HUES64 (cell line): ENCODE results near the gene LDB2.

Source experiments
- H3K27ac ChIP-seq: 2 replicates; pipeline ENCODE4 v1.7.0; 2013; ENCODE audit warnings: low read depth, low read length, inconsistent platforms
- H3K27me3 ChIP-seq: 2 replicates; pipeline ENCODE4 v1.6.1; 2013; ENCODE audit warnings: mild to moderate bottlenecking, low read length; ENCODE audit not compliant: insufficient read depth
- H3K36me3 ChIP-seq: 2 replicates; pipeline ENCODE4 v1.6.1; 2013; ENCODE audit warnings: mild to moderate bottlenecking, low read length; ENCODE audit not compliant: insufficient read depth
- H3K4me1 ChIP-seq: 2 replicates; pipeline ENCODE4 v1.6.1; 2013; ENCODE audit warnings: mild to moderate bottlenecking, low read length, moderate library complexity; ENCODE audit not compliant: insufficient read depth
- H3K4me3 ChIP-seq: 2 replicates; pipeline ENCODE4 v1.5.1; 2013; ENCODE audit warnings: mild to moderate bottlenecking, low read length, moderate library complexity
- H3K9ac ChIP-seq: 2 replicates; pipeline ENCODE4 v1.6.1; 2013; ENCODE audit warnings: mild to moderate bottlenecking, low read depth, low read length
- H3K9me3 ChIP-seq: 2 replicates; pipeline ENCODE4 v1.6.1; 2013; ENCODE audit warnings: low read depth, low read length; ENCODE audit not compliant: insufficient read depth
- WGBS: fragments of 150-250, 120-280 bp; methylation state at CpG from one replicate; pipeline ENCODE4 v1.1.7; 2013; ENCODE audit warnings: missing lambda C conversion rate; 5-methylcytosine and 5-hydroxymethylcytosine counted together

LDB2 gene

DNA sequence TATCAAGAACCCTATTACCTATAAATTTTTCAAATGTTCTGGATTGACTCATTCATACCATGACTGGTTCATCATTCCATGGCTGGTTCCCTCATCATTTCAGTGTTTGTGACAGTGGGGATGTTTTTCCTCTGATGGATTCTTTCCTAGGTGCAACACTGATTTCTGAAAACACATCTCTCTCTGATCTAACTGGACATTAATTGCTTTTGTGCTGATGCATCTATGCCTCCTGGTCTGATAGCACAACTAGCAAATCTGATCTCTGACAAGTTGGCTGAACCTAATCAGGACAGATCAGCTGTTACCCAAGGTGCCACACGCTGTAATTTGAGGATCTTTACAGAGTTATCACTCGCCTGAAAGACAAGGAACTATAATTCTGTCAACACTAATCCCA lies 140.2 kb downstream of the LDB2 start:
- Histone ChIP-seq H3K9me3 (no peaks in the 10 kb centered on the region), H3K27me3 (no peaks in the 10 kb centered on the region), H3K27ac (no peak overlapping the region), H3K4me1 (peaks cover 14% of the 10 kb centered on the region; the same call in 1 of the 2 replicates), H3K4me3 (no peak overlapping the region), H3K36me3 (peaks cover 8% of the 10 kb centered on the region; the same call in 1 of the 2 replicates), H3K9ac (no peak overlapping the region)
- WGBS: 76% methylated on average over 2 of the region's 2 CpGs

DNA sequence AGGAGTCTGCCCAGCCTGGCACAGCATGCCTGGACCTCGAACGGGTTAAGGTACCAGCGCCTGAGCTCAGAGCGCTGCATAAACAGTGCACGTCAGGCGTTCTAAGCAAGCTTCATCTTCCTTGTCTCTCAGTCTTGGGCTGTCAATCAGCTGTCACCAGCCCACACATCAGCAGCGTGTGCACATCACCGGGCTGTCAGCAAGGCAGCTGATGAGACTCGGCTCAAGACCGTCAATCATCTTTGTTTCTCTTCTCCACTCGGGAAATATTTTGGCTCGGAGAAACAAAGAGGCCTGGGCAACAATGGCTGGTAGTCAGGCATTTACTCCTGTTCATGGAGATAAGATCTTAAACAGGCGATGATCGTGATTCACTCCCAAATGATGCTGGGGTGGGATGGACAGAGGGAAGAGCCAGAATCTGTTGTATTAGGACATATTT lies 141.3 kb downstream of the LDB2 start:
- WGBS: 95% methylated on average over 14 of the region's 14 CpGs
- no peak overlapping the region for H3K4me3 ChIP-seq

DNA sequence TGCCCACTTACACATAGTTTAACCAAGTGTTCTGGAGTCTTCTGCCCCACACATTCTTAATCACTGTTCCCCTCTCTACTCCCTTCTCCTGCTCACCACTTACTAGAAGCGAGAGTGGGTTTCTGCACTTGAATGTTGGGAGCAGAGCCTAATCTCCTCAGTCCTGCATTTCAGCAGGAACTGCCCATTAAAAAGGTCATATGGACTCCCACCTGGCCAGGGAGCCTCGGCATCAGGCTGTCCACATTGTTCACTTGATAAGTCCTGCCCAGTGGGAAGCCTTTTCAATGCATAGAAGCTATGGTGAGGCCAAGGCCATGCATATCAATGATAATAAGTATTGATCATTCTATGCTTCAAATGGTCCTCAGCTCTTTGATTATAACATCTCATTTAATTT lies 144.3 kb downstream of the LDB2 start:
- H3K4me1 ChIP-seq: 0 out of 2 replicates have a peak, but pooled peaks cover 12% of the 10 kb centered on the region
- no peak overlapping the region for H3K27ac ChIP-seq
- H3K27me3 ChIP-seq: no peaks in the 10 kb centered on the region
- 52% methylated on average over 2 of the region's 2 CpGs for WGBS
- peaks cover 8% of the 10 kb centered on the region; the same call in 1 of the 2 replicates for H3K36me3 ChIP-seq
- no peak overlapping the region for H3K4me3 ChIP-seq
- H3K9ac ChIP-seq: no peak overlapping the region
- no peaks in the 10 kb centered on the region for H3K9me3 ChIP-seq

More for the DNA sequence above, 141.3 kb downstream of the LDB2 start:
- Histone ChIP-seq H3K9me3 (no peaks in the 10 kb centered on the region), H3K9ac (no peak overlapping the region), H3K27me3 (no peaks in the 10 kb centered on the region), H3K27ac (no peak overlapping the region), H3K4me1 (peaks cover 15% of the 10 kb centered on the region; the same call in 1 of the 2 replicates), H3K36me3 (peaks cover 8% of the 10 kb centered on the region; the same call in 1 of the 2 replicates)

DNA sequence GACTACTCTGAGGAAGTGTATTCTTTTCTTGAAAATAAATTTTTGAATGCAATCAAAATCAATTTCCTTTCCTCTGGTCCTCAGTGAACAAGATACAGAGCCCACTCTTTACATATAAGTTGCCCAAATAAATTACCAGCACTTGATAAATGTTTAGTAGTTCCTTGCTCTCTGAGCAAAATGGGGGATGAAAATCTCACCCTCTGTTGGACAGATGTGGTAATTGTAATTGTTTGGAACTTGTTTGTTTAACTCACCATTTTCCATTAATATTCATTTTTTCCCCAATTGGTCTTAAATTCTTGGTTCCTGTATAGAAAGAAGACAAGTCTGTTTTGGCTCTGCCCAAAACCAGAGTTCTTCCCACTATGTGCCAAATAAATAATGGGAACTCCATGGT lies 146.3 kb downstream of the LDB2 start:
- H3K9me3 ChIP-seq: no peaks in the 10 kb centered on the region
- H3K4me3 ChIP-seq: no peak overlapping the region
- peaks cover 3% of the 10 kb centered on the region; the same call in 1 of the 2 replicates for H3K36me3 ChIP-seq

DNA sequence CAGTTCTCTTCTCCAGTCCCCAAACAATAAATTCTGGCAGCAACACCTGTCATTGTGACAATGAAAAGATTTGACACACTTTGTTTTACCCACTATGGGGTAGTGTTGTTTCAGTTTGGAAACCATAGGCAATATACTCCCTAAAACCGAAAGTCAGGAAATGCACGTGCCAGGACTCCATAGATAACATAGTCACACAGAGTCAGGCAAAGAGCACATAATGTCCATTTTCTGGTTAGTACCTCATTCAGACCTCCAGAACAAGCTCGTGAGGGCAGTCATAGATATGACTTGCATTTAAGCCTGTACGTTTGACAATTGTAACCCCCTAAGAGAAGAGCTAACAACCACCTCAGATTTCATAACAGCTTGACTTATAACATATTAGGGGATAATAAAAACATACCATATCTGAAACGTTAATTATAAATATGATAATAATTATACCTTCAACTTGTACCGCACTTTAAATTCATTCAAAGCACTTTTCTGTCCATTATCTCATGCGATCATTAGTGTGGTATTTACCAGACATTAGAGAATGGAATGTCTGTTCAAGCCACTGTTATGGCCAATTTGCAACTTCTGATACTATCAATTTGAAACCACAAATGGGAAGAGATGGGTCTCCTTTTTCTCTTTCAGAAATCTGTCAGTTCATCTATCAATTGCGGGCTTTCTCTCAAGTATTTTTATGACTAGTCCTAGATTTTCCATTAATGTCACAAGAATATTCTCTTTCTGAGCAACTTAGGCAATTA lies 147.4 kb downstream of the LDB2 start:
- peaks cover 3% of the 10 kb centered on the region; the same call in 1 of the 2 replicates for H3K36me3 ChIP-seq
- no peak overlapping the region for H3K9ac ChIP-seq
- 0 out of 2 replicates have a peak, but pooled peaks cover 12% of the 10 kb centered on the region for H3K4me1 ChIP-seq
- no peaks in the 10 kb centered on the region for H3K9me3 ChIP-seq
- no peak overlapping the region for H3K27ac ChIP-seq
- 83% methylated on average over 7 of the region's 8 CpGs for WGBS
- H3K4me3 ChIP-seq: no peak overlapping the region
- H3K27me3 ChIP-seq: no peaks in the 10 kb centered on the region

More for the DNA sequence above, 146.3 kb downstream of the LDB2 start:
- H3K27me3 ChIP-seq: no peaks in the 10 kb centered on the region
- 0 out of 2 replicates have a peak, but pooled peaks cover 12% of the 10 kb centered on the region for H3K4me1 ChIP-seq
- no peak overlapping the region for H3K27ac ChIP-seq
- H3K9ac ChIP-seq: no peak overlapping the region

DNA sequence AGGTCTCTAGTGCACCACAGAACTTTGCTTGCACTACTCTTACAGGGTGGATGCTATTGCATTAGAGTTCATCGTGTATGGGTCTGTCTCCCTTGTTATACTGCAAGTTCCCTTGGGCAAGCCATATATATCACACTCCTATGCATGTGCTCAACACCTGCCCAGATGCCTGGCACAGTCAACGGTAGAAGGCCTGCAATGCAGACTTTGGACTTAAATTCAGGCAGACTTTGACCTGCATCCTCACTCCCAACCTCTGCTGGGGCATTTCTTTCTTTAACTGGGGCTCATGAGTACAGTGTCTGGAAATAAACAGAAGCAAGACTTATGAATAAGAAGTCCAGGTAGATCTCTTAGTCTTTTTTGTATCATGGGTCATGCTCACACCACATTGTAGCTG lies 148.2 kb downstream of the LDB2 start:
- WGBS: 95% methylated on average over 2 of the region's 2 CpGs
- Histone ChIP-seq H3K9ac (no peak overlapping the region), H3K4me1 (peaks cover 14% of the 10 kb centered on the region; the same call in 1 of the 2 replicates), H3K36me3 (peaks cover 3% of the 10 kb centered on the region; the same call in 1 of the 2 replicates), H3K27ac (no peak overlapping the region), H3K4me3 (no peak overlapping the region), H3K27me3 (no peaks in the 10 kb centered on the region), H3K9me3 (no peaks in the 10 kb centered on the region)

DNA sequence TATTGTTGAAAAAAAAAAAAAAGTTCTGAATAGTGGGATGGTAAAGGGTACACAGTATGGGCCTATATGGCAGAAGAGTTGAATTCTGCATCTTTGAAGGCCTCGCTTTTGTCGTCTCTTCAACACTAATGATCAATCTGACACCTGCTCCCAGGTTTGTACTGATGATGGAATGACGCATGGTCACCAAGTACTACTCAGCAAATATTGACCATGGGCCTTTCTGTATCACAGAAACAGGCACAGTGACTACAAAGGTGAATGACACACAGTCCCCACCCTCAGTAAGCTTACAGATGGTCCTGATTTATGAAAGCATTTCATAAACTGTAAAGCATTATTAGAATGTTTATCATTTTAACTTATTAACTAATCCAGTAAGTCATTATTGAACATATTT lies 152.6 kb downstream of the LDB2 start:
- H3K27ac ChIP-seq: no peak overlapping the region
- H3K4me3 ChIP-seq: no peak overlapping the region
- no peaks in the 10 kb centered on the region for H3K27me3 ChIP-seq
- H3K9me3 ChIP-seq: no peaks in the 10 kb centered on the region
- H3K36me3 ChIP-seq: no peaks in the 10 kb centered on the region; the same call in 1 of the 2 replicates
- no peak overlapping the region for H3K9ac ChIP-seq
- peaks cover 3% of the 10 kb centered on the region; the same call in 1 of the 2 replicates for H3K4me1 ChIP-seq
- WGBS: 98% methylated on average over 3 of the region's 3 CpGs

DNA sequence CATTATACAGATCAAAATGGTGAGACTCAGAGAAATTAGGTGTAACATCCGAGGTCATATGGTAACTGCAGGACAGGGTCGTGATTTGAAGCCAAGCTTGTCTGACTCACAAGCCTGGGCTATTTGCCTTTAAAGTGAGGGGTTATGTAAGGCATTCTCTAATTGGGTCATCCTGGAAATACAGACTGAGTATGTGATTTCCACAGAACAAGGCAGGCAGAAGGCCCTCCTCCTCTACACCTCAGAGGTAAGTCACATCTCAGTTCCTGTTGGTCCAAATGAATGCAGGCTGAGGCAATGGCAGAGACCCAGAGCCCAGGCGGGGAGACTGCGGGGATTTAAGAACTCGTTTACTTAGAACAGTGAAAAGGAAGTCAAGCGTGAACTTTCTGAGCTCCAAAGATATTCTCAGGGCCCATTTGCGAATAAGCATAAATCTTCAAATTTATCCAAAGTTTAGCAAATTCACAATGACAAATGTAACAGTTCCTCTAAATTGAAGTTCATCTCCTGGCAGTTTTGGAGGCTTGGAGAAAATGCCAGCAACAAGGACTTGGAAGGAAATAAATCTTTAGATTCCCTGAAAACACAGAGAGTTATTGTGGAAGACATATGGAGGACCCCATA lies 153.3 kb downstream of the LDB2 start:
- H3K27me3 ChIP-seq: no peaks in the 10 kb centered on the region
- no peak overlapping the region for H3K27ac ChIP-seq
- no peak overlapping the region for H3K9ac ChIP-seq
- no peak overlapping the region for H3K4me3 ChIP-seq
- H3K4me1 ChIP-seq: peaks cover 3% of the 10 kb centered on the region; the same call in 1 of the 2 replicates
- no peaks in the 10 kb centered on the region for H3K9me3 ChIP-seq
- no peaks in the 10 kb centered on the region; the same call in 1 of the 2 replicates for H3K36me3 ChIP-seq
- WGBS: 92% methylated on average over 7 of the region's 7 CpGs

DNA sequence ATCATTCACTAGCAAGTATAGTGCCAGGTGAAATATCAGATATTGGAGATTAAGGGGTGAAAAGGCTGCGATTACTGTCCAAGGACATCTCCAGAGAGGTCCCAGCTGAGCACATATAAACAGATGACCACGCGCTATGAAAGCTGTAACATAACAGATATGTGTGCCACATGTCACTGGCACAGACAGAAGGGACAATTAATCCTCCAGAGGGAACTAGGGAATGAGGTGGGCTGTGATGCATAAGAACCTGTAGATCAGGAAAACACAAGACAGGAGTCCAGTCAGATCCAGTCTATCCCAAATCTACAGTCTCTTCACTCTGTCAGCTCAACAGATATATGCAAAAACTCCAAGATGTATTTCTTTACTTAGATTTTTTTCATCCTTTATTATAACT lies 157.2 kb downstream of the LDB2 start:
- Histone ChIP-seq H3K9ac (no peak overlapping the region), H3K36me3 (no peaks in the 10 kb centered on the region)
- 97% methylated on average over 3 of the region's 3 CpGs for WGBS

DNA sequence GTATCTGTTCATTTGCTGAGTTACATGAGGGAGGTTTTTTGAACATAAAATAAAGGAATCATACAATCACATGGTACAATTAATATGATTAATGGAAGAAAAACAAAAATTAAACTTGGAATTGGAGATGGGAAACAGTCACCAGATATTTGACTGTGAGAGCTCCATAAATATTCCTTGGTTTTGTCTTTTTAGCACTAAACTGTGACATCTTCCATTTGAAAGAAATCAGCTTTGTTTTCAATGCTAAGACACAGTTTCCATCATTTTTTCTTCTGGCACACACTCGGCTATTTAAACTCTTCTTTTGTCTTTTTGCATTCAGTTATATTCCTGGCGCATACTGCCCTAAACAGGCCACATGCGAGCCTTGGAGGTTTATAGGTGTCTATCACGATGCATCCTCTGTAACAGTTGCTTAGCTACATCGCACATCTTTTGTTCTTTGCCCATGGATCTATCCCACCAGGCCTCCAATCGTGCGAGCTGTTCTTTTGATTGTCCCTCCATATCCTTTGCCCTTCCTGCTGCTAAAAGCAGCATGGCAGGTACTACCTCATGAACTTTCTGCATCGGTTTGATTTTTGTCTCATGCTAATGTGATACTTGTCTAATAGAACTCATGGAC lies 158.3 kb downstream of the LDB2 start:
- Histone ChIP-seq H3K36me3 (no peaks in the 10 kb centered on the region), H3K27me3 (no peaks in the 10 kb centered on the region), H3K9me3 (no peaks in the 10 kb centered on the region), H3K4me3 (no peak overlapping the region), H3K27ac (no peak overlapping the region), H3K4me1 (no peaks in the 10 kb centered on the region), H3K9ac (no peak overlapping the region)
- WGBS: 93% methylated on average over 8 of the region's 8 CpGs

More for the DNA sequence above, 157.2 kb downstream of the LDB2 start:
- no peaks in the 10 kb centered on the region for H3K9me3 ChIP-seq
- H3K4me1 ChIP-seq: peaks cover 3% of the 10 kb centered on the region; the same call in 1 of the 2 replicates
- H3K27me3 ChIP-seq: no peaks in the 10 kb centered on the region
- H3K4me3 ChIP-seq: no peak overlapping the region
- no peak overlapping the region for H3K27ac ChIP-seq

DNA sequence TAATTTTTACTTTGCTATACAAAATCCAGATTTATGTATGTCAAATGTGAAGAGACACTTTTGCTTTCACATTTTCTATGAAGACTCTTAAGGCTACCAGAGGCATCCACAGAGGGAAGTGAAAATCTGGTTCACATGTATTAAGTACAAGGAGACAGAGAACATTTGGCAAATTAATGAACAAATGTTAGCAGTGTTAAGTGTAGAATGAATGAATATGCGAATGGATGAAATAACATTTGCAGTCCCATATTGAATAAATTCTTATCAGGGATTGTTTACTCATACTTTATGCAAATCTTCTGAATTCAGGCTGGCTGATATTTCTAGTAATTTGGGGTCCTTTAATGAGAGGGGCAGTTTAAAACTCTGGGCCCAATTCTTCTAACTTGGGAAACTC lies 159.9 kb downstream of the LDB2 start:
- H3K27me3 ChIP-seq: no peaks in the 10 kb centered on the region
- no CpG with 5 or more reads among the region's 1 CpG for WGBS
- no peak overlapping the region for H3K4me3 ChIP-seq
- H3K9me3 ChIP-seq: no peaks in the 10 kb centered on the region
- H3K36me3 ChIP-seq: no peaks in the 10 kb centered on the region
- H3K27ac ChIP-seq: no peak overlapping the region
- H3K4me1 ChIP-seq: no peaks in the 10 kb centered on the region
- no peak overlapping the region for H3K9ac ChIP-seq
